Measurements from ENCODE around the gene TPST2. TPM values are rescaled to one million over a fixed set of nuclear protein-coding genes. Genes with fewer than 3 reads are reported as not detected.

Gene TPST2
- total RNA-seq, 4 donors from 2014 or later: 26.8 to 47.9 (median 38.5) TPM

GRCh38 chr22:26492220-26492619, 97.7 kb downstream of the TPST2 start:
- Histone ChIP-seq H3K27me3 (no peaks in the 10 kb centered on the region), H3K36me3 (peaks cover 0 to 97% (median 0%) of the 10 kb centered on the region in 3 donors), H3K4me3 (no peak overlapping the region), H3K9me3 (no peaks in the 10 kb centered on the region), H3K4me1 (no peaks in the 10 kb centered on the region), H3K27ac (no peak overlapping the region)
- no peak for DNase-seq
- no peak for TF ChIP-seq POLR2A (IDR thresholded peaks at IDR 0.05)
- TF ChIP-seq, protein P1, sequence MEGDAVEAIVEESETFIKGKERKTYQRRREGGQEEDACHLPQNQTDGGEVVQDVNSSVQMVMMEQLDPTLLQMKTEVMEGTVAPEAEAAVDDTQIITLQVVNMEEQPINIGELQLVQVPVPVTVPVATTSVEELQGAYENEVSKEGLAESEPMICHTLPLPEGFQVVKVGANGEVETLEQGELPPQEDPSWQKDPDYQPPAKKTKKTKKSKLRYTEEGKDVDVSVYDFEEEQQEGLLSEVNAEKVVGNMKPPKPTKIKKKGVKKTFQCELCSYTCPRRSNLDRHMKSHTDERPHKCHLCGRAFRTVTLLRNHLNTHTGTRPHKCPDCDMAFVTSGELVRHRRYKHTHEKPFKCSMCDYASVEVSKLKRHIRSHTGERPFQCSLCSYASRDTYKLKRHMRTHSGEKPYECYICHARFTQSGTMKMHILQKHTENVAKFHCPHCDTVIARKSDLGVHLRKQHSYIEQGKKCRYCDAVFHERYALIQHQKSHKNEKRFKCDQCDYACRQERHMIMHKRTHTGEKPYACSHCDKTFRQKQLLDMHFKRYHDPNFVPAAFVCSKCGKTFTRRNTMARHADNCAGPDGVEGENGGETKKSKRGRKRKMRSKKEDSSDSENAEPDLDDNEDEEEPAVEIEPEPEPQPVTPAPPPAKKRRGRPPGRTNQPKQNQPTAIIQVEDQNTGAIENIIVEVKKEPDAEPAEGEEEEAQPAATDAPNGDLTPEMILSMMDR (IDR thresholded peaks at IDR 0.05): no peak

GRCh38 chr22:26489447-26490036, 100.4 kb downstream of the TPST2 start:
- Histone ChIP-seq H3K4me1 (peaks cover 0 to 8% (median 3%) of the 10 kb centered on the region in 4 donors), H3K36me3 (peaks cover 0 to 73% (median 0%) of the 10 kb centered on the region in 3 donors), H3K4me3 (no peak overlapping the region), H3K9me3 (no peaks in the 10 kb centered on the region), H3K27ac (no peak overlapping the region), H3K27me3 (no peaks in the 10 kb centered on the region)
- no peak for DNase-seq
- TF ChIP-seq, protein P1 (IDR thresholded peaks at IDR 0.05): no peak

GRCh38 chr22:26487996-26488395, 101.9 kb downstream of the TPST2 start:
- Histone ChIP-seq H3K9me3 (no peaks in the 10 kb centered on the region), H3K36me3 (peaks cover 0 to 58% (median 0%) of the 10 kb centered on the region in 3 donors), H3K27ac (no peak overlapping the region), H3K4me1 (peaks cover 0 to 15% (median 8%) of the 10 kb centered on the region in 4 donors), H3K27me3 (no peaks in the 10 kb centered on the region), H3K4me3 (no peak overlapping the region)
- DNase-seq: no peak
- no peak for TF ChIP-seq POLR2A (IDR thresholded peaks at IDR 0.05)
- TF ChIP-seq, protein P1 (IDR thresholded peaks at IDR 0.05): no peak

DNA sequence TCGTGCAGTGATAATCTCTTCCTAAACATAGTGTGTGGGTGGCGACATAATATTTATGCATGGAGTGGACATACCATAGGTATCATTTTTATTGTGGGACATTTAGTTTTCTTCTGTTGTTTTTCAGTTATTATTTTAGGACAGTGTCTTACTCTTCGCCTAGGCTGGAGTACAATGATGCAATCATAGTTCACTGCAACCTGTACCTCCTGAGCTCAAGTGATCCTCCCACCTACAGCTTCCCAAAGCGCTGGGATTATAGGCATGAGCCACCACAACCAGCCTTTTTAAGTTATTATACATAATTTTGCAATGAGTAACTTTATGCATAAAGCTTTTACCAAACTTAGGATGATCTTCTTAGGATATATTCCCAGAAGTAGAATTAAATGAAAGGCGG, 103.5 kb downstream of the TPST2 start:
- Histone ChIP-seq H3K36me3 (peaks cover 0 to 42% (median 0%) of the 10 kb centered on the region in 3 donors), H3K4me1 (peaks cover 0 to 30% (median 16%) of the 10 kb centered on the region in 4 donors), H3K4me3 (no peak overlapping the region), H3K9me3 (no peaks in the 10 kb centered on the region), H3K27me3 (no peaks in the 10 kb centered on the region), H3K27ac (no peak overlapping the region)
- DNase-seq: no peak
- TF ChIP-seq, protein P1 (IDR thresholded peaks at IDR 0.05): no peak
- no peak for TF ChIP-seq POLR2A (IDR thresholded peaks at IDR 0.05)

DNA sequence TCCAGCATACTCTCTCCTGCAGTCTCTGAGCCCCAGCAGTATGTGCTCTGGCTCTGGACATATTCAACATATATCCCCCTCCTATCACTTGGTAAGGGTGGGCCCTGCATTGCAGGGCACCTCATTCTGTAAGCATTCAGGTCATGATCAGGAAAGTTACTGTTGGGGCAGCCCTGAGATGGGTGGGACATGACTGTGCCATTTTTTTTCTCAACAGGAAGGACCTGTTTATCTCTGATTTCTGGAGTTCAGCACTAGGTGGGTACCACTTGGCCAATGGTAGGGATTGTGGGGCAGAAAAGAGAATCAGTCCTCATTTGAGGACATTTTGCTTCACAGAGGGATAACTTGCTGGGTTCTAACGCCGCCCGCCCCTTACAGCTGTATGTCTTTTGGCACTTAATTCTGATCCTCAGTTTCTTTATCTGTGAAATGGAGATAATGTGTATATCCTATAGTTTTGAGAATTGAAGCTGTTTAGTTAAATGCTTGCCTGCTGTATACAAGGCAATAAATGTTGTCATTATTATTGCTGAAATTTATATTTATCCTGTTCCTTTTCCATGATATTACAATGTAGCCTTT, 104.0 kb downstream of the TPST2 start:
- H3K27me3 ChIP-seq: no peaks in the 10 kb centered on the region
- no peak for DNase-seq
- H3K9me3 ChIP-seq: no peaks in the 10 kb centered on the region
- no peak for TF ChIP-seq POLR2A (IDR thresholded peaks at IDR 0.05)
- TF ChIP-seq, protein P1 (IDR thresholded peaks at IDR 0.05): no peak
- H3K4me1 ChIP-seq: peaks cover 0 to 35% (median 17%) of the 10 kb centered on the region in 4 donors
- no peak overlapping the region for H3K27ac ChIP-seq
- peaks cover 0 to 37% (median 0%) of the 10 kb centered on the region in 3 donors for H3K36me3 ChIP-seq
- H3K4me3 ChIP-seq: no peak overlapping the region

Measured in Peyer's patch (tissue), 4 donors.